Natural killer cell (primary cell): Measurements from ENCODE around the gene THSD1. TPM values are rescaled to one million over a fixed set of nuclear protein-coding genes. Genes with fewer than 3 reads are reported as not detected.

Experiments used
- ATAC-seq, 3 donors: fragments of 150-1000 bp in 2 of 3; fragments of 200-7000 bp in 1 of 3; cut with Tn5 transposase; 1 replicate in 1 of 3; 2 replicates in 2 of 3; pipeline ENCODE4 v1.10.0; 2021; ENCODE audit warnings: mild to moderate bottlenecking in 2 of 3, moderate library complexity in 2 of 3
- DNase-seq, 2 donors: peaks; one replicate each; pipeline versions ENCODE4 v3.0.0 to v3.0.0-alpha.2; 2013 to 2021; ENCODE audit warnings: mixed read lengths in 1 of 2
- H3K27ac ChIP-seq: one replicate; pipeline ENCODE4 v1.5.1; 2013; ENCODE audit warnings: mild to moderate bottlenecking, low read length
- H3K27me3 ChIP-seq: one replicate; pipeline ENCODE4 v1.6.1; 2013; ENCODE audit warnings: low read length; ENCODE audit not compliant: control insufficient read depth, insufficient read depth
- H3K36me3 ChIP-seq: one replicate; pipeline ENCODE4 v1.6.1; 2013; ENCODE audit warnings: low read length; ENCODE audit not compliant: control insufficient read depth, insufficient read depth
- H3K4me1 ChIP-seq: one replicate; pipeline ENCODE4 v1.6.1; 2013; ENCODE audit warnings: low read length; ENCODE audit not compliant: control insufficient read depth, insufficient read depth
- H3K4me3 ChIP-seq: one replicate; pipeline ENCODE4 v1.5.1; 2013; ENCODE audit warnings: low read length
- H3K9me3 ChIP-seq: one replicate; pipeline ENCODE4 v1.6.1; 2013; ENCODE audit warnings: low read length; ENCODE audit not compliant: control insufficient read depth, insufficient read depth
- H3K27ac Mint-ChIP-seq, 2 donors: one replicate each; pipeline ENCODE4 v1.8.0; 2022; ENCODE audit warnings: mild to moderate bottlenecking in 2 of 2, mixed read lengths in 2 of 2, moderate library complexity in 1 of 2
- H3K27me3 Mint-ChIP-seq, 2 donors: one replicate each; pipeline ENCODE4 v1.8.0; 2022; ENCODE audit warnings: low read depth in 2 of 2, mixed read lengths in 2 of 2
- H3K36me3 Mint-ChIP-seq: one replicate; pipeline ENCODE4 v1.8.0; 2022; ENCODE audit warnings: mixed read lengths
- H3K4me1 Mint-ChIP-seq, 2 donors: one replicate each; pipeline ENCODE4 v1.8.0; 2022; ENCODE audit warnings: mixed read lengths in 2 of 2
- H3K4me3 Mint-ChIP-seq: one replicate; pipeline ENCODE4 v1.8.0; 2022; ENCODE audit warnings: mild to moderate bottlenecking, moderate library complexity, mixed read lengths
- H3K9me3 Mint-ChIP-seq, 2 donors: one replicate each; pipeline ENCODE4 v1.8.0; 2022; ENCODE audit warnings: mixed read lengths in 2 of 2
- WGBS: methylation state at CpG from one replicate; pipeline ENCODE4 v1.1.7; 2013; ENCODE audit warnings: missing lambda C conversion rate; ENCODE audit not compliant: insufficient coverage; 5-methylcytosine and 5-hydroxymethylcytosine counted together
- intact Hi-C: fragments of 100-400 bp; cut with micrococcal nuclease; formaldehyde crosslinking; loops from one replicate; pipeline ENCODE4 v1.14.2; 2022
- total RNA-seq, 4 donors: library from RNA; stranded (reverse); fragments of 120-200 nt in 1 of 4; gene quantifications; one replicate each; pipeline versions ENCODE4 v1.2.3 to v1.2.4, GENCODE V29; 2013 to 2022
- TF ChIP-seq, protein P1 (sequence below): fragments of 200-600 bp; IDR thresholded peaks from one replicate; pipeline ENCODE4 v1.8.0; 2022; ENCODE audit warnings: antibody characterized with exemption

The THSD1 gene
- total RNA-seq, 3 donors from 2014 or later (not counting 1 experiment from before 2014, with no cell fraction given), result 0.61 to 1.2 (median 0.84) TPM

DNA sequence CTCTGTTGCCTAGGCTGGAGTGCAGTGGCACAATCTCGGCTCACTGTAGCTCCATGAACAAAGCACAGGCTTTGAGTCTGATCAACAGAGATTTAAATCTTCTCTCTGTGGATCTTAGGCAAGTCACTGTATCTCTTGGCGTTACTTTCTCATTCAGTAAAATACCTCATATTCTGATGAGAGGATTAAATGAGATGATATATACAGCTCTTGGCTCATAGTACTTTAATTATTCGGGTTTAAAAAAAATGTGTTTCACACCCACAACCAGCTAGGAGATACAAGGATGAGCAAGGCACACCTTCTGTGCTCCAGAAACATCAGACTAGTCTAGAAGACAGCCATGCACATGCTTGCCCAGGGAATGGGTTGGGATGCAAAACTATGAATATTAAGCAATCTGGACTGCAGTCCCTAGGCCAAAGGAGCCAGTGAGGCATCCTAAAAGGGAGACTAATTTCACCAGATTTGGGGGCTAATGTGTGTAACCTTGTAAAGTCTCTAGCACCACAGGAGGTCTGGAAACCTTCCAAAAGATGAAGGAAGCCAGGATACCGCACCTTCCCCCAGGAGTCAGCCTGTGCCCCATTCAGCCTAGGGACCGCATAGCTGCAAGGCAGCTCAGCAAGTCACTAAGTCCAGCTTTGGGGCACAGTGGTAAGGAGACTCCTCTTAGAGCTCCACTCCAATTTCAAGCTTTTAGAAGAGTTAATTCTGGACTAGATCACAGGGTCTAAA, 42.0 kb upstream of the THSD1 start:
- ATAC-seq, result no peak

GRCh38 chr13:52447354-52447753, 41.4 kb upstream of the THSD1 start:
- Histone ChIP-seq H3K9me3 (no peaks in the 10 kb centered on the region), H3K36me3 (peaks cover 4% of the 10 kb centered on the region), H3K4me3 (no peak overlapping the region), H3K27ac (no peak overlapping the region), H3K4me1 (peaks cover 15% of the 10 kb centered on the region), H3K27me3 (no peaks in the 10 kb centered on the region)
- intact Hi-C loops, result no loop called here
- no peaks in the 10 kb centered on the region for H3K9me3 Mint-ChIP-seq
- H3K27me3 Mint-ChIP-seq, result no peaks in the 10 kb centered on the region
- TF ChIP-seq, protein P1, sequence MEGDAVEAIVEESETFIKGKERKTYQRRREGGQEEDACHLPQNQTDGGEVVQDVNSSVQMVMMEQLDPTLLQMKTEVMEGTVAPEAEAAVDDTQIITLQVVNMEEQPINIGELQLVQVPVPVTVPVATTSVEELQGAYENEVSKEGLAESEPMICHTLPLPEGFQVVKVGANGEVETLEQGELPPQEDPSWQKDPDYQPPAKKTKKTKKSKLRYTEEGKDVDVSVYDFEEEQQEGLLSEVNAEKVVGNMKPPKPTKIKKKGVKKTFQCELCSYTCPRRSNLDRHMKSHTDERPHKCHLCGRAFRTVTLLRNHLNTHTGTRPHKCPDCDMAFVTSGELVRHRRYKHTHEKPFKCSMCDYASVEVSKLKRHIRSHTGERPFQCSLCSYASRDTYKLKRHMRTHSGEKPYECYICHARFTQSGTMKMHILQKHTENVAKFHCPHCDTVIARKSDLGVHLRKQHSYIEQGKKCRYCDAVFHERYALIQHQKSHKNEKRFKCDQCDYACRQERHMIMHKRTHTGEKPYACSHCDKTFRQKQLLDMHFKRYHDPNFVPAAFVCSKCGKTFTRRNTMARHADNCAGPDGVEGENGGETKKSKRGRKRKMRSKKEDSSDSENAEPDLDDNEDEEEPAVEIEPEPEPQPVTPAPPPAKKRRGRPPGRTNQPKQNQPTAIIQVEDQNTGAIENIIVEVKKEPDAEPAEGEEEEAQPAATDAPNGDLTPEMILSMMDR, result no peak
- peaks cover 32 to 33% of the 10 kb centered on the region in 2 donors for H3K4me1 Mint-ChIP-seq
- DNase-seq (no peak), ATAC-seq (no peak)
- peak overlapping the region in 1 of 2 donors; percentile 23 for H3K27ac Mint-ChIP-seq
- H3K36me3 Mint-ChIP-seq, result no peaks in the 10 kb centered on the region
- H3K4me3 Mint-ChIP-seq, result no peak overlapping the region
- WGBS, result 74% methylated on average over 2 of the region's 2 CpGs

More for the DNA sequence above, 42.0 kb upstream of the THSD1 start:
- Mint-ChIP-seq H3K36me3 (no peaks in the 10 kb centered on the region), H3K4me1 (peaks cover 32 to 33% of the 10 kb centered on the region in 2 donors), H3K9me3 (no peaks in the 10 kb centered on the region), H3K27ac (peak overlapping the region; percentile 87 to 93), H3K4me3 (peak overlapping the region; percentile 19), H3K27me3 (no peaks in the 10 kb centered on the region)
- H3K27me3 ChIP-seq, result no peaks in the 10 kb centered on the region
- no peak overlapping the region for H3K4me3 ChIP-seq
- TF ChIP-seq, protein P1, result no peak
- H3K27ac ChIP-seq, result no peak overlapping the region
- 87% methylated on average over 4 of the region's 5 CpGs for WGBS
- H3K36me3 ChIP-seq, result peaks cover 4% of the 10 kb centered on the region
- DNase-seq, result no peak
- H3K4me1 ChIP-seq, result peaks cover 15% of the 10 kb centered on the region
- intact Hi-C loops, result no loop called here
- H3K9me3 ChIP-seq, result no peaks in the 10 kb centered on the region

GRCh38 chr13:52446265-52446664, 40.3 kb upstream of the THSD1 start:
- intact Hi-C loops, result no loop called here
- no peaks in the 10 kb centered on the region for H3K36me3 Mint-ChIP-seq
- no peak overlapping the region for H3K27ac Mint-ChIP-seq
- peaks cover 11% of the 10 kb centered on the region for H3K36me3 ChIP-seq
- H3K9me3 ChIP-seq, result no peaks in the 10 kb centered on the region
- 100% methylated on average over 1 of the region's 1 CpG for WGBS
- no peaks in the 10 kb centered on the region for H3K27me3 ChIP-seq
- H3K4me3 Mint-ChIP-seq, result no peak overlapping the region
- ATAC-seq (no peak), DNase-seq (no peak)
- TF ChIP-seq, protein P1, result no peak
- H3K27ac ChIP-seq, result no peak overlapping the region
- no peaks in the 10 kb centered on the region for H3K9me3 Mint-ChIP-seq
- no peaks in the 10 kb centered on the region for H3K27me3 Mint-ChIP-seq
- peaks cover 32 to 33% of the 10 kb centered on the region in 2 donors for H3K4me1 Mint-ChIP-seq
- H3K4me3 ChIP-seq, result no peak overlapping the region
- H3K4me1 ChIP-seq, result peaks cover 15% of the 10 kb centered on the region
